ENCODE results near the gene LAMA2. TPM values are rescaled to one million over a fixed set of nuclear protein-coding genes. Genes with fewer than 3 reads are reported as not detected.

Gene LAMA2
- total and polyA plus RNA-seq, 2 of the 13 experiments (the other 11 are each of a cell fraction or from before 2014, with no cell fraction given): 0.11 to 0.28 TPM

GRCh38 chr6:129203190-129203900 lies 320.4 kb downstream of the LAMA2 start:
- intact Hi-C loops (cut with micrococcal nuclease; ENCODE audit: unreplicated experiment) (no loop called here), in situ Hi-C loops (cut with HindIII; ENCODE audit: extremely low pct_ligation_motif_present, low pct_unique_long_range_greater_than_20kb) (no loop called here)
- H3K4me1 ChIP-seq (ENCODE audit: insufficient read depth, low read length): no peaks in the 10 kb centered on the region
- no peak for FAIRE-seq
- no peak for DNase-seq (ENCODE audit: low spot score)
- H3K9me3 ChIP-seq (ENCODE audit: low read length): no peaks in the 10 kb centered on the region
- WGBS (ENCODE audit: low lambda C conversion rate): 4% methylated on average over 5 of the region's 5 CpGs
- H3K4me3 ChIP-seq (replicated peaks in 1 of 3; ENCODE audit: insufficient read depth in 1 of 3, low read depth in 2 of 3, low read length in 3 of 3): no peak overlapping the region
- no peaks in the 10 kb centered on the region for H3K79me2 ChIP-seq (ENCODE audit: insufficient read depth, low read length)
- H2AFZ ChIP-seq (ENCODE audit: low read length): no peak overlapping the region
- no peak overlapping the region for H3K27ac ChIP-seq (ENCODE audit: extremely low read length, insufficient read depth, low read length)
- ATAC-seq: no peak
- H3K27me3 ChIP-seq (ENCODE audit: control insufficient read depth in 1 of 2, insufficient read depth in 2 of 2, low read length in 2 of 2): no peaks in the 10 kb centered on the region
- H3K4me2 ChIP-seq (ENCODE audit: low read depth, low read length): no peak overlapping the region
- H4K20me1 ChIP-seq (ENCODE audit: insufficient read depth, low read length): no peaks in the 10 kb centered on the region
- CTCF ChIA-PET (ENCODE audit: low intra/inter-chr PET ratio, low total read pairs): no interaction called here
- no peaks in the 10 kb centered on the region for H3K36me3 ChIP-seq (replicated peaks in 1 of 2; ENCODE audit: control insufficient read depth in 1 of 2, insufficient read depth in 2 of 2, low read length in 2 of 2)
- POLR2A ChIA-PET: no interaction called here
- no peak overlapping the region for H3K9ac ChIP-seq (ENCODE audit: insufficient read depth, low read depth, low read length)
- no TSS peak for BruUV-seq (replicated peaks)
- TF ChIP-seq XBP1 (CRISPR knock-in tag; IDR thresholded peaks at IDR 0.05) (no peak), ZFY (CRISPR knock-in tag; IDR thresholded peaks at IDR 0.05) (no peak), ZNF3 (CRISPR knock-in tag; IDR thresholded peaks at IDR 0.05) (no peak), ZNF512 (CRISPR knock-in tag; IDR thresholded peaks at IDR 0.05) (no peak)

- H3K4me1 ChIP-seq (ENCODE audit: insufficient read depth, low read length): no peaks in the 10 kb centered on the region
- H3K4me3 ChIP-seq (replicated peaks in 1 of 3; ENCODE audit: insufficient read depth in 1 of 3, low read depth in 2 of 3, low read length in 3 of 3): no peak overlapping the region
- H3K27ac ChIP-seq (ENCODE audit: extremely low read length, insufficient read depth, low read length): no peak overlapping the region
- no peaks in the 10 kb centered on the region for H3K9me3 ChIP-seq (ENCODE audit: low read length)
- no peak for FAIRE-seq
- H3K36me3 ChIP-seq (replicated peaks in 1 of 2; ENCODE audit: control insufficient read depth in 1 of 2, insufficient read depth in 2 of 2, low read length in 2 of 2): no peaks in the 10 kb centered on the region
- no peaks in the 10 kb centered on the region for H3K27me3 ChIP-seq (ENCODE audit: control insufficient read depth in 1 of 2, insufficient read depth in 2 of 2, low read length in 2 of 2)
- no peaks in the 10 kb centered on the region for H4K20me1 ChIP-seq (ENCODE audit: insufficient read depth, low read length)
- no peak for ATAC-seq
- no peak overlapping the region for H3K4me2 ChIP-seq (ENCODE audit: low read depth, low read length)
- in situ Hi-C loops (cut with HindIII; ENCODE audit: extremely low pct_ligation_motif_present, low pct_unique_long_range_greater_than_20kb) (no loop called here), intact Hi-C loops (cut with micrococcal nuclease; ENCODE audit: unreplicated experiment) (no loop called here)
- ChIA-PET CTCF (ENCODE audit: low intra/inter-chr PET ratio, low total read pairs) (no interaction called here), POLR2A (no interaction called here)
- no TSS peak for BruUV-seq (replicated peaks)
- no peaks in the 10 kb centered on the region for H3K79me2 ChIP-seq (ENCODE audit: insufficient read depth, low read length)
- H2AFZ ChIP-seq (ENCODE audit: low read length): no peak overlapping the region
- WGBS (ENCODE audit: low lambda C conversion rate): 0% methylated on average over 5 of the region's 5 CpGs
- no peak overlapping the region for H3K9ac ChIP-seq (ENCODE audit: insufficient read depth, low read depth, low read length)
- DNase-seq (ENCODE audit: low spot score): no peak
- TF ChIP-seq ZNF749 (CRISPR knock-in tag; IDR thresholded peaks at IDR 0.05; ENCODE audit: borderline replicate concordance) (no peak), ZFP41 (CRISPR knock-in tag; IDR thresholded peaks at IDR 0.05; ENCODE audit: borderline replicate concordance) (no peak), MYC (CRISPR knock-in tag; IDR thresholded peaks at IDR 0.05; ENCODE audit: borderline replicate concordance) (no peak), HOXA5 (CRISPR knock-in tag; IDR thresholded peaks at IDR 0.05) (no peak), SMAD3 (CRISPR knock-in tag; IDR thresholded peaks at IDR 0.05) (no peak), SMAD9 (CRISPR knock-in tag; IDR thresholded peaks at IDR 0.05) (no peak), MNT (IDR thresholded peaks at IDR 0.05) (no peak), KAT7 (CRISPR knock-in tag; IDR thresholded peaks at IDR 0.05; ENCODE audit: borderline replicate concordance) (no peak), ADNP (CRISPR knock-in tag; IDR thresholded peaks at IDR 0.05) (no peak), MTA3 (CRISPR knock-in tag; IDR thresholded peaks at IDR 0.05) (no peak), MTF1 (CRISPR knock-in tag; IDR thresholded peaks at IDR 0.05) (no peak), PITX1 (CRISPR knock-in tag; IDR thresholded peaks at IDR 0.05) (no peak), CERS6 (CRISPR knock-in tag; IDR thresholded peaks at IDR 0.05) (no peak)
Measured at GRCh38 chr6:129206821-129207220, 323.9 kb downstream of the LAMA2 start.

Data from HepG2 (cell line).